Cardiac muscle cell (in vitro differentiated cells and primary cell): ENCODE measurements around the gene ZCCHC9. TPM values are rescaled to one million over a fixed set of nuclear protein-coding genes. Genes with fewer than 3 reads are reported as not detected.
"Not testable (repeated sequence)": the region's sequence is repeated elsewhere in the genome, so short reads cannot be mapped to it uniquely, and the experiment has no call there.

Experiments
- DNase-seq, 2 donors: peaks; one replicate each; pipeline versions ENCODE4 v3.0.0 to v3.0.0-alpha.2; 2010 to 2017; ENCODE audit warnings: low read depth in 1 of 2, low spot score in 1 of 2
- H3K27ac ChIP-seq: fragments of 200-600 bp; sonication (generic); 2 replicates; pipeline ENCODE4 v1.5.1; 2016
- H3K27me3 ChIP-seq: fragments of 200-600 bp; sonication (generic); 2 replicates; pipeline ENCODE4 v1.6.0; 2016; ENCODE audit warnings: control low read depth
- H3K36me3 ChIP-seq: fragments of 200-600 bp; sonication (generic); 2 replicates; pipeline ENCODE4 v1.5.1; 2016; ENCODE audit warnings: control low read depth
- H3K4me1 ChIP-seq: fragments of 200-600 bp; sonication (generic); 2 replicates; pipeline ENCODE4 v1.8.1; 2017; ENCODE audit warnings: low read depth, mild to moderate bottlenecking, mixed run types
- H3K4me3 ChIP-seq: fragments of 200-600 bp; sonication (generic); 2 replicates; pipeline ENCODE4 v1.5.1; 2016; ENCODE audit warnings: mild to moderate bottlenecking
- H3K9me3 ChIP-seq: fragments of 200-600 bp; sonication (generic); 2 replicates; pipeline ENCODE4 v1.5.1; 2017; ENCODE audit warnings: low read depth, mild to moderate bottlenecking, control low read depth
- polyA plus RNA-seq: library from polyadenylated mRNA; unstranded; fragments of >200 nt; fragmentation: Nextera tagmentation; extraction: Ambion mirVana; gene quantifications from 2 replicates; pipeline ENCODE4 v1.2.1, GENCODE V29; 2016
- total RNA-seq: library from RNA; depleted of rRNA; stranded (reverse); fragments of >200 nt; gene quantifications from 2 replicates; pipeline ENCODE4 v1.2.3, GENCODE V29; 2016
- TF ChIP-seq, protein P1 (sequence below): IDR thresholded peaks from 2 replicates; pipeline ENCODE4 v1.5.1; 2012; ENCODE audit warnings: low read depth, mild to moderate bottlenecking, low read length

The ZCCHC9 gene
- total and polyA plus RNA-seq, 2 experiments from 2014 or later = 18.6 to 18.7 TPM

GRCh38 chr5:81283976-81284375 is 17.4 kb upstream of the ZCCHC9 start:
- Histone ChIP-seq H3K4me1 (no peaks in the 10 kb centered on the region), H3K27ac (no peak overlapping the region), H3K9me3 (no peaks in the 10 kb centered on the region), H3K4me3 (no peak overlapping the region), H3K36me3 (no peaks in the 10 kb centered on the region), H3K27me3 (no peaks in the 10 kb centered on the region)
- DNase-seq = peak in 1 of 2 donors; percentile 22
- TF ChIP-seq, protein P1, sequence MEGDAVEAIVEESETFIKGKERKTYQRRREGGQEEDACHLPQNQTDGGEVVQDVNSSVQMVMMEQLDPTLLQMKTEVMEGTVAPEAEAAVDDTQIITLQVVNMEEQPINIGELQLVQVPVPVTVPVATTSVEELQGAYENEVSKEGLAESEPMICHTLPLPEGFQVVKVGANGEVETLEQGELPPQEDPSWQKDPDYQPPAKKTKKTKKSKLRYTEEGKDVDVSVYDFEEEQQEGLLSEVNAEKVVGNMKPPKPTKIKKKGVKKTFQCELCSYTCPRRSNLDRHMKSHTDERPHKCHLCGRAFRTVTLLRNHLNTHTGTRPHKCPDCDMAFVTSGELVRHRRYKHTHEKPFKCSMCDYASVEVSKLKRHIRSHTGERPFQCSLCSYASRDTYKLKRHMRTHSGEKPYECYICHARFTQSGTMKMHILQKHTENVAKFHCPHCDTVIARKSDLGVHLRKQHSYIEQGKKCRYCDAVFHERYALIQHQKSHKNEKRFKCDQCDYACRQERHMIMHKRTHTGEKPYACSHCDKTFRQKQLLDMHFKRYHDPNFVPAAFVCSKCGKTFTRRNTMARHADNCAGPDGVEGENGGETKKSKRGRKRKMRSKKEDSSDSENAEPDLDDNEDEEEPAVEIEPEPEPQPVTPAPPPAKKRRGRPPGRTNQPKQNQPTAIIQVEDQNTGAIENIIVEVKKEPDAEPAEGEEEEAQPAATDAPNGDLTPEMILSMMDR = no peak

- no peaks in the 10 kb centered on the region for H3K36me3 ChIP-seq
- no peak for DNase-seq
- no peaks in the 10 kb centered on the region for H3K9me3 ChIP-seq
- TF ChIP-seq, protein P1 = no peak
- no peak overlapping the region for H3K4me3 ChIP-seq
- H3K27me3 ChIP-seq = no peaks in the 10 kb centered on the region
- no peak overlapping the region for H3K27ac ChIP-seq
- H3K4me1 ChIP-seq = no peaks in the 10 kb centered on the region
Observed at GRCh38 chr5:81286059-81286617, 15.2 kb upstream of the ZCCHC9 start.

DNA sequence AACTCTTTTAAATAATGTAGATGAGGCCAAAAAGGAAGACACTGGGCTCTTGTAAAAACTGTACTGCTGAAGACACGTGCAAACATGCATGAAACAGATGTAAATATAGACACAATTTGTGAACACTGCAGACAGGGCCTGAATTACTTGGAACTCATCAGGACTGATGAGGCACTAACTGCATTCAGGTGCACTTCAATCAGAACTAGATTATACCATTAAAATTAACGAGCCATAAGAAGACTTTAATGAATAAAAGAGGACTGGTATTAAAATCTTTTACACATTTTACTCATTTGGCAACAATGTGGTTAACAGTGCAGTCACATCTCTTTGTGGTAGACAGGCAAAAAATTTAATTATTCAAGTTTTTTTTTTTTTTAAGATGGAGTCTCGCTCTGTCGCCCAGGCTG is 13.4 kb upstream of the ZCCHC9 start:
- no peaks in the 10 kb centered on the region for H3K36me3 ChIP-seq
- DNase-seq = no peak
- H3K9me3 ChIP-seq = no peaks in the 10 kb centered on the region
- no peaks in the 10 kb centered on the region for H3K27me3 ChIP-seq
- TF ChIP-seq, protein P1 = no peak
- H3K27ac ChIP-seq = no peak overlapping the region
- H3K4me1 ChIP-seq = no peaks in the 10 kb centered on the region
- no peak overlapping the region for H3K4me3 ChIP-seq

DNA sequence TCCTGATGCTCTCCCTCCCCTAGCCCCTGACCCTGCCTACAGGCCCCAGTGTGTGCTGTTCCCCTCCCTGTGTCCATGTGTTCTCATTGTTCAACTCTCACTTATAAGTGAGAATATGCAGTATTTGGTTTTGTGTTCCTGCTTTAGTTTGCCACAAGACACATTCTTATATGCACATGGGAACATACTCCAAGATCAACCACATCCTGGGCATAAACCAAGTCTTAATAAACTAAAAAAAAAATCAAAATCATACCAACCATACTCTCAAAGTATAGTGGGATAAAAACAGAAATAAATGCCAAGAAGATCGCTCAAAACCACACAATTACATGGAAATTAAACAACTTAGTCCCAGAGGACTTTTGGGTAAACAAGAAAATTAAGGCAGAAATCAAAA is 11.2 kb upstream of the ZCCHC9 start:
- no peaks in the 10 kb centered on the region for H3K4me1 ChIP-seq
- no peak for DNase-seq
- TF ChIP-seq, protein P1 = no peak
- no peak overlapping the region for H3K4me3 ChIP-seq
- no peaks in the 10 kb centered on the region for H3K36me3 ChIP-seq
- no peaks in the 10 kb centered on the region for H3K9me3 ChIP-seq
- H3K27ac ChIP-seq = no peak overlapping the region
- no peaks in the 10 kb centered on the region for H3K27me3 ChIP-seq

DNA sequence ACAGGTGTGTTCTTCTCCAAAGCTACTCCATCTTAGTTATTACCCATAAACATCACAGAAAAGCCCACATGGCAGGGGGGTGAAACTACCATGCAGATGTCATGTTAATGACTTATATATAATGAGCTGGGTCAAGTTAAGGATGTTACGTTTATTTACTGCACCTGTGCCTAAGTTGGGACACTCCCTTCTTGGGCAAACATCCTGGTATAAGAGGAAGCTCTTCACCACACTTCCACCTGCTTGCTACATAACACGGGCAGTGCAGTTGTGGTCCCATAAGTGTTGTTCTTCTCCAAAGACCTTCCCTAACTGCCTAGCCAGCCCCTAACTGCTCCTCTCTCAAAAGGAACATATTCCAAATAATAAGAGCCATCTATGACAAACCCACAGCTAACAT is 9.3 kb upstream of the ZCCHC9 start:
- no peaks in the 10 kb centered on the region for H3K4me1 ChIP-seq
- H3K4me3 ChIP-seq = no peak overlapping the region
- no peak for DNase-seq
- no peaks in the 10 kb centered on the region for H3K27me3 ChIP-seq
- H3K27ac ChIP-seq = no peak overlapping the region
- TF ChIP-seq, protein P1 = no peak
- H3K9me3 ChIP-seq = no peaks in the 10 kb centered on the region
- H3K36me3 ChIP-seq = no peaks in the 10 kb centered on the region

DNA sequence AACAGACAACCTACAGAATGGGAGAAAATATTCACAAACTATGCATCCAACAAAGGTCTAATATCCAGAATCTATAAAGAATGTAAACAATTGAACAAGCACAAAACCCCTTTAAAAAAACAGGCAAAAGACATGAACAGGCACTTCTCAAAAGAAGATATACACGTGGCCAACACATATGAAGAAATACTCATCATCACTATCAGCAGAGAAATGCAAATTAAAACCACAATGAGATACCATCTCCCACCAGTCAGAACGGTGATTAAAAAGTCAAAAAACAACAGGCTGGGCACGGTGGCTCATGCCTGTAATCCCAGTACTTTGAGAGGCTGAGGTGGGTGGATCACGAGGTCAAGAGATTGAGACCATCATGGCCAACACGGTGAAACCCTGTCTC is 7.4 kb upstream of the ZCCHC9 start:
- not testable (repeated sequence) for H3K27ac ChIP-seq, DNase-seq, H3K9me3 ChIP-seq, H3K4me1 ChIP-seq, H3K27me3 ChIP-seq, H3K4me3 ChIP-seq, H3K36me3 ChIP-seq
